GM12878 (cell line): ENCODE measurements around the gene SNURF. TPM values are rescaled to one million over a fixed set of nuclear protein-coding genes. Genes with fewer than 3 reads are reported as not detected.
"Not testable (repeated sequence)": the region's sequence is repeated elsewhere in the genome, so short reads cannot be mapped to it uniquely, and the experiment has no call there.

Experiments used
- ATAC-seq: fragments of 200-7000 bp; cut with Tn5 transposase; 3 replicates; pipeline ENCODE4 v1.9.1; 2020; ENCODE audit warnings: mild to moderate bottlenecking, moderate library complexity
- BruUV-seq: library from RNA; stranded (reverse); fragments of 400-500 nt; replicated peaks from 2 replicates; lab custom pipeline; 2021; lab: Mats Ljungman, UMichigan
- CTCF ChIA-PET: fragments of 300-600 bp; sonication (Branson Sonifier 250); formaldehyde crosslinking; extraction: SDS; loops from one replicate; lab custom pipeline; 2021; ENCODE audit warnings: inconsistent platforms; lab: Yijun Ruan, JAX
- POLR2A ChIA-PET: fragments of 350-600 bp; formaldehyde crosslinking; extraction: SDS; loops from one replicate; lab custom pipeline; 2021; ENCODE audit warnings: inconsistent platforms; lab: Charles Lee
- RAD21 ChIA-PET: fragments of 300-600 bp; sonication (Branson Sonifier 250); formaldehyde crosslinking; loops from one replicate; lab custom pipeline; 2023; ENCODE audit warnings: antibody characterized with exemption; ENCODE audit not compliant: unreplicated experiment; lab: Charles Lee
- SMC1A ChIA-PET: fragments of 300-600 bp; sonication (Branson Sonifier 250); formaldehyde crosslinking; loops from one replicate; lab custom pipeline; 2023; ENCODE audit not compliant: unreplicated experiment, uncharacterized antibody; lab: Charles Lee
- DNase-seq: peaks from one replicate; pipeline ENCODE4 v3.0.0-alpha.2; 2011; ENCODE audit warnings: low read depth, low spot score
- FAIRE-seq: peaks from 3 replicates; lab custom pipeline; 2011; peaks lifted over from hg19 to GRCh38; lab: Jason Lieb, UNC
- H2AFZ ChIP-seq: 2 replicates; pipeline ENCODE4 v1.6.0; 2011; ENCODE audit warnings: low read depth, low read length, control low read depth; ENCODE audit not compliant: control insufficient read depth
- H3K27ac ChIP-seq: 2 replicates; pipeline ENCODE4 v1.5.1; 2011; ENCODE audit warnings: control low read depth; ENCODE audit not compliant: control insufficient read depth, insufficient read depth
- H3K27me3 ChIP-seq, 2 experiments: replicated peaks in 1 of 2; 2 replicates each; pipeline versions ENCODE4 v1.6.0 to v1.6.1; 2011; ENCODE audit warnings: low read length in 1 of 2; ENCODE audit not compliant: control insufficient read depth in 2 of 2, insufficient read depth in 2 of 2
- H3K36me3 ChIP-seq, 2 experiments: 2 replicates each; pipeline ENCODE4 v1.5.1; 2011; ENCODE audit warnings: low read length in 1 of 2; ENCODE audit not compliant: control insufficient read depth in 2 of 2, insufficient read depth in 2 of 2
- H3K4me1 ChIP-seq: 2 replicates; pipeline ENCODE4 v1.6.1; 2011; ENCODE audit warnings: mild to moderate bottlenecking, low read length, moderate library complexity, mixed read lengths; ENCODE audit not compliant: control insufficient read depth, insufficient read depth
- H3K4me2 ChIP-seq: 2 replicates; pipeline ENCODE4 v1.6.0; 2011; ENCODE audit warnings: control low read depth; ENCODE audit not compliant: control insufficient read depth, insufficient read depth
- H3K4me3 ChIP-seq: fragments of 200-600 bp; sonication (generic); 2 replicates; pipeline ENCODE4 v1.5.1; 2016
- H3K79me2 ChIP-seq: 2 replicates; pipeline ENCODE4 v1.6.0; 2011; ENCODE audit warnings: low read length; ENCODE audit not compliant: control insufficient read depth, insufficient read depth
- H3K9ac ChIP-seq: 2 replicates; pipeline ENCODE4 v1.8.0; 2011; ENCODE audit warnings: low read length, control low read depth, mixed read lengths; ENCODE audit not compliant: control insufficient read depth, insufficient read depth
- H3K9me3 ChIP-seq: replicated peaks from 3 replicates; pipeline ENCODE4 v1.5.1; 2011; ENCODE audit warnings: mild to moderate bottlenecking, low read length; ENCODE audit not compliant: control insufficient read depth, insufficient read depth
- H4K20me1 ChIP-seq: 2 replicates; pipeline ENCODE4 v1.6.0; 2011; ENCODE audit not compliant: control insufficient read depth, insufficient read depth
- WGBS: methylation state at CpG from one replicate; pipeline ENCODE4 v1.1.6; 2016; ENCODE audit warnings: low lambda C conversion rate; ENCODE audit not compliant: insufficient replicate concordance, insufficient coverage; ENCODE audit errors: missing lambda C conversion rate; 5-methylcytosine and 5-hydroxymethylcytosine counted together
- in situ Hi-C: fragments of 300-500 bp; cut with MboI; formaldehyde crosslinking; loops from 9 replicates; pipeline ENCODE4 v1.14.3; 2018; ENCODE audit warnings: mixed read lengths
- intact Hi-C: fragments of 100-400 bp; cut with micrococcal nuclease; formaldehyde crosslinking; loops from one replicate; pipeline ENCODE4 v1.14.2; 2022; ENCODE audit not compliant: unreplicated experiment
- polyA plus RNA-seq, 11 experiments: library from polyadenylated mRNA; depleted of rRNA in 4 of 11; unstranded in 6 of 11; stranded (reverse) in 5 of 11; fragments of >200 nt; fragmentation: Nextera tagmentation in 4 of 11; fragmentation: Illumina TruSeq in 1 of 11; extraction: Ambion mirVana in 4 of 11; extraction: Trizol in 1 of 11; gene quantifications; 1 replicate in 1 of 11; 2 replicates in 10 of 11; pipeline versions ENCODE4 v1.2.1 to v1.2.3, GENCODE V29; 2011 to 2016; ENCODE audit warnings: inconsistent platforms in 2 of 11, missing spikeins in 2 of 11, low read depth in 1 of 11
- total RNA-seq, 4 experiments: library from RNA; depleted of rRNA in 3 of 4; stranded (reverse); fragments of >200 nt in 3 of 4; fragmentation: Illumina TruSeq in 1 of 4; extraction: Trizol in 1 of 4; gene quantifications; 2 replicates each; pipeline versions ENCODE4 v1.2.1 to v1.2.3, GENCODE V29; 2013 to 2021
- TF ChIP-seq, protein P1 (sequence below): fragments of 450-650 bp; IDR thresholded peaks from 2 replicates; pipeline ENCODE4 v1.6.1; 2017; ENCODE audit warnings: mild to moderate bottlenecking, moderate library complexity

The SNURF gene
- total and polyA plus RNA-seq, 10 of the 15 experiments (the other 5 are each of a cell fraction or from before 2014, with no cell fraction given): 2.6 to 25.4 (median 8.9) TPM

DNA sequence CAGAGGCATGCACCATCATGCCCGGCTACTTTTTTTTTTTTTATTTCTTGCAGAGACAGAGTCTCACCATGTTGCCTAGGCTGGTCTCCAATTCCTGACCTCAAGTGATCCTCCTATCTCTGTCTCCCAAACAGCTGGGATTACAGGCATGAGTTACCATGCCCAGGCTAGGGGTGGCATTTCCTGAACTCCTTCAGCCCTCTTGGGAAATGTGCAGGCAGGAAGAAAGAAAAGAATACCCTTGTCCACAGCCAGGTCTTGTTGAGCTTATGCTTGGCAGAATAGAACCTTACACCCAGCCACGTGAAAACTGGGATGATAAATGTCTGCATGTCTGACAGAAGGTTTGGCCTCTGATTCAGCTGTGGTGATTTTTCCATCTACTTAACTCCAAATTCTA is 30.2 kb upstream of the SNURF start (continued):
- TF ChIP-seq, protein P1, sequence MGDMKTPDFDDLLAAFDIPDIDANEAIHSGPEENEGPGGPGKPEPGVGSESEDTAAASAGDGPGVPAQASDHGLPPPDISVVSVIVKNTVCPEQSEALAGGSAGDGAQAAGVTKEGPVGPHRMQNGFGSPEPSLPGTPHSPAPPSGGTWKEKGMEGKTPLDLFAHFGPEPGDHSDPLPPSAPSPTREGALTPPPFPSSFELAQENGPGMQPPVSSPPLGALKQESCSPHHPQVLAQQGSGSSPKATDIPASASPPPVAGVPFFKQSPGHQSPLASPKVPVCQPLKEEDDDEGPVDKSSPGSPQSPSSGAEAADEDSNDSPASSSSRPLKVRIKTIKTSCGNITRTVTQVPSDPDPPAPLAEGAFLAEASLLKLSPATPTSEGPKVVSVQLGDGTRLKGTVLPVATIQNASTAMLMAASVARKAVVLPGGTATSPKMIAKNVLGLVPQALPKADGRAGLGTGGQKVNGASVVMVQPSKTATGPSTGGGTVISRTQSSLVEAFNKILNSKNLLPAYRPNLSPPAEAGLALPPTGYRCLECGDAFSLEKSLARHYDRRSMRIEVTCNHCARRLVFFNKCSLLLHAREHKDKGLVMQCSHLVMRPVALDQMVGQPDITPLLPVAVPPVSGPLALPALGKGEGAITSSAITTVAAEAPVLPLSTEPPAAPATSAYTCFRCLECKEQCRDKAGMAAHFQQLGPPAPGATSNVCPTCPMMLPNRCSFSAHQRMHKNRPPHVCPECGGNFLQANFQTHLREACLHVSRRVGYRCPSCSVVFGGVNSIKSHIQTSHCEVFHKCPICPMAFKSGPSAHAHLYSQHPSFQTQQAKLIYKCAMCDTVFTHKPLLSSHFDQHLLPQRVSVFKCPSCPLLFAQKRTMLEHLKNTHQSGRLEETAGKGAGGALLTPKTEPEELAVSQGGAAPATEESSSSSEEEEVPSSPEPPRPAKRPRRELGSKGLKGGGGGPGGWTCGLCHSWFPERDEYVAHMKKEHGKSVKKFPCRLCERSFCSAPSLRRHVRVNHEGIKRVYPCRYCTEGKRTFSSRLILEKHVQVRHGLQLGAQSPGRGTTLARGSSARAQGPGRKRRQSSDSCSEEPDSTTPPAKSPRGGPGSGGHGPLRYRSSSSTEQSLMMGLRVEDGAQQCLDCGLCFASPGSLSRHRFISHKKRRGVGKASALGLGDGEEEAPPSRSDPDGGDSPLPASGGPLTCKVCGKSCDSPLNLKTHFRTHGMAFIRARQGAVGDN: no peak
- TF ChIP-seq, all 136 proteins: peak for 0

DNA sequence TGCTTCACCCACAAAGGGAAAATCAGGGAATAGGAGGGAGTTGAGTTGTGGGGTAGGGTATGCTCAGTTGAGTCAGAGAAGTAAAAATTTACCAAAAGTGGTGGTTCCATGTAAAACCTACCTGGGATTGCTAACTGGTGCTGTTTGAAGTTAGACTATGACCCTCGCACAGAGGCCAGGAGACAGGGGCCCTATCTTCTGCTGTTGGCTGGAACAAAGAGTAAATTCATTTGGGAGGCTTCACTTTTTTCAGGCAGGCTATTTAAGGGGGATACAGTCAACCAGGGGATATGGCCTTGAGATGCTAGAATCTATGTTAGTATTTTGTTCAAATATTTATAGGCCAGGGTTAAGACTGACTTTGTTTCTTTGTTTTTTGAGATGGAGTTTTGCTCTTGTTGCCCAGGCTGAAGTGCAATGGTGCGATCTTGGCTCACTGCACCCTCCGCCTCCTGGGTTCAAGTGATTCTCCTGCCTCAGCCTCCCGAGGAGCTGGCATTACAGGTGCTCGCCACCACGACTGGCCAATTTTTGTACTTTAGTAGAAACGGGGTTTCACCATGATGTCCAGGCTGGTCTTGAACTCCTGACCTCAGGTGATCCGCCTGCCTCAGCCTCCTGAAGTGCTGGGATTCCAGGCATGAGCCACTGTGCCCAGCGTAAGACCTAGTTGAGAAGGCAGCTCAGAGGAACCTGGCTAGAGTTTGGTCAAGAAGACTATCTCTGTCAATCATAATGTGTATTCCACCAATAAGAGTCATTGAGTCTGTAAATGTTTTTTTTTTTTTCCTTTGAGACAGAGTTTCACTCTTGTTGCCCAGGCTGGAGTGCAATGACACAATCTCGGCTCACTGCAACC is 22.7 kb upstream of the SNURF start:
- in situ Hi-C loops, FAIRE-seq: not testable (repeated sequence)
- 18% methylated on average over 10 of the region's 10 CpGs for WGBS

More for the DNA sequence above, 22.7 kb upstream of the SNURF start:
- H3K27ac ChIP-seq, intact Hi-C loops, H3K9ac ChIP-seq, BruUV-seq, H2AFZ ChIP-seq, CTCF ChIA-PET, SMC1A ChIA-PET, H3K9me3 ChIP-seq, ATAC-seq, H3K27me3 ChIP-seq, DNase-seq, H3K4me3 ChIP-seq, H3K4me1 ChIP-seq, H3K36me3 ChIP-seq, H3K79me2 ChIP-seq, POLR2A ChIA-PET, H3K4me2 ChIP-seq, RAD21 ChIA-PET, H4K20me1 ChIP-seq: not testable (repeated sequence)
